H1 (cell line): ENCODE data around the gene DNM2. TPM values are rescaled to one million over a fixed set of nuclear protein-coding genes. Genes with fewer than 3 reads are reported as not detected.
A peak's percentile ranks its signal among the peaks of the same experiment; 100 is the strongest.

Experiments used
- CTCF ChIA-PET: fragments of 300-600 bp; sonication (Branson Sonifier 250); formaldehyde crosslinking; loops from one replicate; lab custom pipeline; 2021; ENCODE audit not compliant: partially characterized antibody; lab: Charles Lee
- POLR2A ChIA-PET: fragments of 300-600 bp; sonication (Branson Sonifier 250); formaldehyde crosslinking; loops from one replicate; lab custom pipeline; 2021; ENCODE audit warnings: inconsistent platforms; ENCODE audit not compliant: partially characterized antibody; lab: Charles Lee
- DNase-seq, 2 experiments: peaks; one replicate each; pipeline versions ENCODE4 v3.0.0 to v3.0.0-alpha.2; 2010 to 2022; ENCODE audit warnings: low spot score in 2 of 2, low read depth in 1 of 2, mixed read lengths in 1 of 2
- FAIRE-seq: peaks from 2 replicates; lab custom pipeline; 2011; peaks lifted over from hg19 to GRCh38; lab: Jason Lieb, UNC
- H2AFZ ChIP-seq: 2 replicates; pipeline ENCODE4 v1.8.1; 2012; ENCODE audit warnings: low read length, inconsistent platforms
- H2AK5ac ChIP-seq: 2 replicates; pipeline ENCODE4 v1.6.1; 2013; ENCODE audit warnings: low read depth, low read length
- H2BK120ac ChIP-seq: replicated peaks from 2 replicates; pipeline ENCODE3; 2013; ENCODE audit warnings: low read depth, low read length, inconsistent platforms
- H2BK12ac ChIP-seq: 2 replicates; pipeline ENCODE4 v1.6.1; 2013; ENCODE audit warnings: low read depth, low read length
- H2BK15ac ChIP-seq: 2 replicates; pipeline ENCODE4 v1.6.1; 2013; ENCODE audit warnings: low read length
- H2BK20ac ChIP-seq: 2 replicates; pipeline ENCODE4 v1.6.1; 2013; ENCODE audit warnings: low read length
- H2BK5ac ChIP-seq: 2 replicates; pipeline ENCODE4 v1.6.1; 2013; ENCODE audit warnings: low read depth, low read length
- H3K14ac ChIP-seq: 2 replicates; pipeline ENCODE4 v1.6.1; 2013; ENCODE audit warnings: inconsistent platforms; ENCODE audit not compliant: insufficient read length
- H3K18ac ChIP-seq: 2 replicates; pipeline ENCODE4 v1.6.1; 2013; ENCODE audit warnings: low read length; ENCODE audit errors: extremely low read depth
- H3K23ac ChIP-seq: 2 replicates; pipeline ENCODE4 v1.6.1; 2013; ENCODE audit warnings: inconsistent platforms; ENCODE audit not compliant: insufficient read length
- H3K23me2 ChIP-seq: 2 replicates; pipeline ENCODE4 v1.6.1; 2013; ENCODE audit warnings: low read depth, low read length
- H3K27ac ChIP-seq: 2 replicates; pipeline ENCODE4 v1.6.1; 2011; ENCODE audit warnings: low read depth, low read length, inconsistent platforms
- H3K27me3 ChIP-seq, 4 experiments: replicated peaks in 1 of 4; 1 replicate in 1 of 4; 2 replicates in 3 of 4; pipeline versions ENCODE4 v1.6.1 to v1.8.1; 2011 to 2013; ENCODE audit warnings: low read length in 3 of 4, mild to moderate bottlenecking in 3 of 4, inconsistent platforms in 2 of 4, mixed read lengths in 2 of 4, moderate library complexity in 1 of 4; ENCODE audit not compliant: control insufficient read depth in 3 of 4, insufficient read depth in 3 of 4; ENCODE audit errors: extremely low read depth in 1 of 4
- H3K36me3 ChIP-seq, 4 experiments: 2 replicates each; pipeline versions ENCODE4 v1.6.1 to v1.8.1; 2011 to 2013; ENCODE audit warnings: mild to moderate bottlenecking in 4 of 4, low read length in 3 of 4, moderate library complexity in 2 of 4, control low read depth in 1 of 4, inconsistent platforms in 1 of 4; ENCODE audit not compliant: insufficient read depth in 4 of 4, control insufficient read depth in 2 of 4
- H3K4ac ChIP-seq: replicated peaks from 2 replicates; pipeline ENCODE3; 2013; ENCODE audit warnings: low read length, low read depth, mixed read lengths, inconsistent platforms; ENCODE audit not compliant: insufficient read length
- H3K4me1 ChIP-seq, 4 experiments: replicated peaks in 1 of 4; 1 replicate in 1 of 4; 2 replicates in 3 of 4; pipeline versions ENCODE4 v1.6.1 to v1.8.1; 2011 to 2013; ENCODE audit warnings: low read length in 3 of 4, inconsistent platforms in 2 of 4, mixed read lengths in 1 of 4; ENCODE audit not compliant: insufficient read depth in 4 of 4, control insufficient read depth in 3 of 4
- H3K4me2 ChIP-seq, 2 experiments: 2 replicates each; pipeline versions ENCODE4 v1.6.1 to v1.8.1; 2011 to 2013; ENCODE audit warnings: low read depth in 2 of 2, low read length in 2 of 2, control low read depth in 1 of 2, inconsistent platforms in 1 of 2, mild to moderate bottlenecking in 1 of 2; ENCODE audit not compliant: insufficient read depth in 1 of 2
- H3K4me3 ChIP-seq, 4 experiments: fragments of 200-600, 300-600 bp in 1 of 4; sonication (generic), shearing (Covaris generic), sonication (Bioruptor Twin) in 1 of 4; 2 replicates each; pipeline versions ENCODE4 v1.5.1 to v1.8.1; 2011 to 2016; ENCODE audit warnings: low read length in 4 of 4, low read depth in 3 of 4, control low read depth in 2 of 4, inconsistent platforms in 2 of 4, mild to moderate bottlenecking in 2 of 4, mixed read lengths in 1 of 4, moderate library complexity in 1 of 4; ENCODE audit not compliant: insufficient read depth in 2 of 4; ENCODE audit errors: extremely low read depth in 1 of 4
- H3K56ac ChIP-seq: replicated peaks from 2 replicates; pipeline ENCODE3; 2013; ENCODE audit warnings: low read depth, mild to moderate bottlenecking, mixed read lengths, low read length, inconsistent platforms; ENCODE audit not compliant: insufficient read length
- H3K79me1 ChIP-seq: 2 replicates; pipeline ENCODE4 v1.6.1; 2013; ENCODE audit warnings: low read depth, low read length, control low read depth
- H3K79me2 ChIP-seq, 2 experiments: 2 replicates each; pipeline versions ENCODE4 v1.6.1 to v1.8.1; 2012 to 2013; ENCODE audit warnings: low read length in 2 of 2, mild to moderate bottlenecking in 2 of 2, inconsistent platforms in 1 of 2; ENCODE audit not compliant: insufficient read depth in 2 of 2, control insufficient read depth in 1 of 2
- H3K9ac ChIP-seq, 4 experiments: replicated peaks in 1 of 4; 1 replicate in 1 of 4; 2 replicates in 3 of 4; pipeline versions ENCODE4 v1.6.1 to v1.8.1; 2011 to 2013; ENCODE audit warnings: low read depth in 3 of 4, low read length in 3 of 4, control low read depth in 2 of 4, mild to moderate bottlenecking in 2 of 4, moderate library complexity in 2 of 4, inconsistent platforms in 1 of 4; ENCODE audit errors: extremely low read depth in 1 of 4
- H3K9me3 ChIP-seq, 2 experiments: 2 replicates each; pipeline versions ENCODE4 v1.6.1 to v1.8.1; 2012 to 2013; ENCODE audit warnings: mild to moderate bottlenecking in 2 of 2, moderate library complexity in 2 of 2, control low read depth in 1 of 2, inconsistent platforms in 1 of 2, low read depth in 1 of 2, low read length in 1 of 2, mixed read lengths in 1 of 2; ENCODE audit not compliant: insufficient read depth in 2 of 2
- H4K20me1 ChIP-seq, 2 experiments: replicated peaks in 1 of 2; 2 replicates each; pipeline versions ENCODE3 to v1.8.1; 2011 to 2013; ENCODE audit warnings: inconsistent platforms in 2 of 2, low read length in 2 of 2, mild to moderate bottlenecking in 1 of 2; ENCODE audit not compliant: insufficient read depth in 2 of 2, control insufficient read depth in 1 of 2
- H4K5ac ChIP-seq: 2 replicates; pipeline ENCODE4 v1.6.1; 2013; ENCODE audit warnings: low read length, low read depth, mixed read lengths, inconsistent platforms; ENCODE audit not compliant: insufficient read length
- H4K8ac ChIP-seq: 2 replicates; pipeline ENCODE4 v1.8.0; 2013; ENCODE audit warnings: mild to moderate bottlenecking, moderate library complexity, low read length, inconsistent platforms; ENCODE audit not compliant: insufficient read depth; ENCODE audit errors: extremely low read depth
- H4K91ac ChIP-seq: replicated peaks from 2 replicates; pipeline ENCODE3; 2013; ENCODE audit warnings: low read length, mixed read lengths, inconsistent platforms; ENCODE audit not compliant: insufficient read length
- GTF2F1 ChIP-seq: IDR thresholded peaks from 2 replicates; pipeline ENCODE4 v1.6.1; 2012; ENCODE audit warnings: low read depth, low read length, improper control_type of control experiment, borderline replicate concordance
- JUND ChIP-seq: IDR thresholded peaks from 2 replicates; pipeline ENCODE4 v1.6.1; 2011; ENCODE audit warnings: mild to moderate bottlenecking, improper control_type of control experiment, low read length
- POLR2A ChIP-seq, 2 experiments: IDR thresholded peaks; 1 replicate in 1 of 2; 2 replicates in 1 of 2; pipeline ENCODE4 v1.6.1; 2011; ENCODE audit warnings: low read depth in 2 of 2, low read length in 2 of 2, mild to moderate bottlenecking in 2 of 2; ENCODE audit errors: control extremely low read depth in 1 of 2
- WGBS, 2 experiments: shearing (Covaris generic) in 1 of 2; methylation state at CpG; one replicate each; pipeline versions ENCODE4 v1.1.6 to v1.1.7; 2013 to 2015; ENCODE audit warnings: low lambda C conversion rate in 2 of 2, mixed read lengths in 2 of 2, inconsistent platforms in 1 of 2, low coverage in 1 of 2, missing lambda C conversion rate in 1 of 2; ENCODE audit not compliant: insufficient replicate concordance in 2 of 2, insufficient coverage in 1 of 2, insufficient read length in 1 of 2; ENCODE audit errors: extremely low coverage in 1 of 2, missing lambda C conversion rate in 1 of 2; 5-methylcytosine and 5-hydroxymethylcytosine counted together
- polyA plus RNA-seq, 7 experiments: library from polyadenylated mRNA; depleted of rRNA in 3 of 7; stranded (reverse) in 5 of 7; unstranded in 2 of 7; fragments of >200 nt in 5 of 7; fragments of 200-250 nt in 2 of 7; gene quantifications; 1 replicate in 5 of 7; 2 replicates in 1 of 7; 4 replicates in 1 of 7; pipeline versions ENCODE4 v1.2.1 to v1.2.3, GENCODE V29; 2011 to 2013; ENCODE audit warnings: missing spikeins in 2 of 7, mixed read lengths in 2 of 7
- total RNA-seq: library from RNA; stranded (reverse); fragmentation: NEBNext Ultra II Directional; extraction: Animal tissue kit (Norgen Biotek cat#: 25700); gene quantifications from 2 replicates; pipeline ENCODE4 v1.2.1, GENCODE V29; 2021

The DNM2 gene
- total and polyA plus RNA-seq, 2 of the 8 experiments (the other 6 are each of a cell fraction or from before 2014, with no cell fraction given): 61.9 to 120 TPM

DNA sequence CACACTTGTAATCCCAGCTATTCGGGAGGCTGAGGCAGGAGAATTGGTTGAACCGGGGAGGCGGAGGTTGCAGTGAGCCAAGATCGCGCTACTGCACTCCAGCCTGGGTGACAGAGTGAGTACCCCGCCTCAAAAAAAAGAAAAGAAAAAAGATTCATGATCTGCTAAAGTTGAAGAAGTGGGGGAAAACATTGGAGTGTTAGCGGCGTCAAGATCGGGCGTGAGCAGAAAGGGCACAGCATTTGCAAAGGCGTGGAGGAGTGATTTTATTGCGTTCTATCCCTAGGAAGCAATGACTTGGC, 874 bp upstream of the DNM2 start:
- H3K4me3 ChIP-seq: peak overlapping the region in 2 of 4 experiments; percentile 12 to 41; a peak in 3 of 8 replicates
- POLR2A ChIA-PET: interaction anchor here (0.5 to 55.9 kb wide), 19 partner anchors 8 to 200 kb away, joined by 3 to 1874 read pairs (median 4); partner anchors contain the start of genes ILF3, QTRT1, S1PR5 and TMED1
- H3K4me2 ChIP-seq: peak overlapping the region; percentile 30 to 57

More for the DNA sequence above, 874 bp upstream of the DNM2 start:
- Histone ChIP-seq H3K36me3 (peaks cover 0 to 4% (median 1%) of the 10 kb centered on the region in 4 experiments; a peak in 2 of 8 replicates), H3K4me1 (peaks cover 0 to 14% (median 6%) of the 10 kb centered on the region in 4 experiments; a peak in 5 of 7 replicates), H3K23ac (no peak overlapping the region), H2AFZ (0 out of 2 replicates have a peak overlapping the region, but pooled peaks have one; percentile 35), H3K56ac (no peak overlapping the region), H3K14ac (no peak overlapping the region), H2BK15ac (no peak overlapping the region), H3K27me3 (no peaks in the 10 kb centered on the region), H3K27ac (no peak overlapping the region; the same call in 1 of the 2 replicates), H3K79me2 (peaks cover 24 to 37% of the 10 kb centered on the region in 2 experiments), H2BK12ac (no peak overlapping the region), H4K8ac (peak overlapping the region; percentile 66; the same call in 1 of the 2 replicates), H4K91ac (no peak overlapping the region), H2AK5ac (no peak overlapping the region), H2BK5ac (0 out of 2 replicates have a peak overlapping the region, but pooled peaks have one; percentile 18), H4K5ac (peak overlapping the region; percentile 57), H3K79me1 (peaks cover 14% of the 10 kb centered on the region), H4K20me1 (peaks cover 18 to 19% of the 10 kb centered on the region in 2 experiments), H3K4ac (no peak overlapping the region), H2BK20ac (no peak overlapping the region), H3K9ac (peak overlapping the region in 1 of 4 experiments; percentile 31; a peak in 2 of 7 replicates), H2BK120ac (no peak overlapping the region), H3K23me2 (peaks cover 7% of the 10 kb centered on the region), H3K18ac (no peak overlapping the region), H3K9me3 (no peaks in the 10 kb centered on the region)
- 44% methylated on average over 10 of the region's 12 CpGs; no CpG with 5 or more reads in 1 of the 2 experiments for WGBS, 2 experiments
- DNase-seq (no peak), FAIRE-seq (no peak)
- CTCF ChIA-PET: interaction anchor here (0.6 to 3.1 kb wide), 21 partner anchors 9 to 1662 kb away, joined by 3 to 15 read pairs (median 4); partner anchors contain the start of genes QTRT1 and TMED1
- TF ChIP-seq GTF2F1: no peak
- TF ChIP-seq JUND: 0 out of 2 replicates have a peak, but pooled peaks have one; percentile 36
- TF ChIP-seq POLR2A (IDR thresholded peaks at IDR 0.05; ENCODE audit: control extremely low read depth in 1 of 2, low read depth in 2 of 2, low read length in 2 of 2): peak in 1 of 2 experiments; percentile 55; a peak in 2 of 3 replicates
